SJSA1 (cell line): ENCODE measurements around the gene VSIR. TPM values are rescaled to one million over a fixed set of nuclear protein-coding genes. Genes with fewer than 3 reads are reported as not detected.

ENCODE experiments used
- DNase-seq, 2 experiments: peaks; one replicate each; pipeline ENCODE4 v3.0.0-alpha.2; 2015 to 2020; ENCODE audit warnings: low spot score in 2 of 2, low read depth in 1 of 2
- H3K27ac ChIP-seq: fragments of 250-450 bp; sonication (Bioruptor Pico); 2 replicates; pipeline ENCODE4 v1.5.1; 2020; ENCODE audit warnings: mild to moderate bottlenecking, moderate library complexity
- H3K27me3 ChIP-seq: fragments of 250-450 bp; sonication (Bioruptor Pico); replicated peaks from 2 replicates; pipeline ENCODE4 v1.5.1; 2020; ENCODE audit warnings: mild to moderate bottlenecking, moderate library complexity
- H3K36me3 ChIP-seq: fragments of 250-450 bp; sonication (Bioruptor Pico); 2 replicates; pipeline ENCODE4 v1.5.1; 2020; ENCODE audit warnings: mild to moderate bottlenecking
- H3K4me1 ChIP-seq: fragments of 250-450 bp; sonication (Bioruptor Pico); replicated peaks from 2 replicates; pipeline ENCODE4 v1.6.1; 2021; ENCODE audit warnings: mild to moderate bottlenecking
- H3K4me3 ChIP-seq: fragments of 250-450 bp; sonication (Bioruptor Pico); 2 replicates; pipeline ENCODE4 v1.5.1; 2020; ENCODE audit warnings: mild to moderate bottlenecking
- H3K9me3 ChIP-seq: fragments of 250-450 bp; sonication (Bioruptor Pico); replicated peaks from 2 replicates; pipeline ENCODE4 v1.5.1; 2020; ENCODE audit warnings: mild to moderate bottlenecking
- total RNA-seq: library from RNA; depleted of rRNA; stranded (reverse); fragments of >200 nt; shearing (Covaris generic); gene quantifications from 2 replicates; pipeline ENCODE4 v1.2.3, GENCODE V29; 2014

The VSIR gene
- total RNA-seq, 1 experiment from 2014 or later, result 36.4 TPM

DNA sequence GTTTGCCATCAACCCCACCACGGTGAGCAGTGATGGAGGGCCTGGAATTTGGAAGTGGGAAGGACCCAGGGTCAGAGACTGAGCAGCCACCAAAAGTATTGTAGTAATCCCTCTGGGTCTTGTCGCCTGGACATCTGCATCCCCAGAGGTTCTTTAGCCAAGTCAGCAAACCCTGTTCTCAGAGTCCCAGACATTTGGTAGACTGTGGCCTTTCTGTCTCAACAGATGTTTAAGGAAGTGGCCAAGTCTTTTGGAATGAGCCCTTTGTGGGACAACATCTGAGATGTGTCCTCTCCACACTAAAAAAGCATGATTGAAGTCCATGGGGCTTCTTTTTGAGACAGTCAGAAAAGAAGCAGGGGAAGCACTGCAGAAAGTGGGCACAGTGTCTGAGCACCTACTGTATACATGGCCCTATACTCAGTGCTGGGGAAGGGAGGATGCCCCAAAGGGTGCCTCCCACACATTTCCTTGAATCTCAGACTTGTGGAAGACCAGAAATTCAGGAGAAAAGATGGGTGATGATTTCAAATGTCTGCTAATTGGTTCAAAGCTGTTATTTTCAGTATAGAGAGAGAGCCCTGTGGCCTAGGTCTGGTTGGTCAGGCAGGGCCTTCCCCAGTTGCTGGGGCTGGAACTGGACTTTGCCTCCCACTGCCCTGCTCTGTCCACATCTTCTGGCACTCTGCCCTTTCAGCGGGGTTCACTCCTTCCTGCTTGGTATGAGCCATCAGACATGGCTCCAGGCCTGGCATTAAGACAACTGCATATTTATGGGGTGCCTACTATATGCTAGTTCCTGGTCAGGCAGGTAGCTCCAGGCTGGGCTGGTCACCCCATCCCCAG, 26.5 kb upstream of the VSIR start:
- Histone ChIP-seq H3K4me3 (no peak overlapping the region), H3K4me1 (no peaks in the 10 kb centered on the region), H3K27me3 (no peaks in the 10 kb centered on the region; the same call in 1 of the 2 replicates), H3K9me3 (no peaks in the 10 kb centered on the region), H3K27ac (no peak overlapping the region), H3K36me3 (no peaks in the 10 kb centered on the region)
- DNase-seq, result no peak

DNA sequence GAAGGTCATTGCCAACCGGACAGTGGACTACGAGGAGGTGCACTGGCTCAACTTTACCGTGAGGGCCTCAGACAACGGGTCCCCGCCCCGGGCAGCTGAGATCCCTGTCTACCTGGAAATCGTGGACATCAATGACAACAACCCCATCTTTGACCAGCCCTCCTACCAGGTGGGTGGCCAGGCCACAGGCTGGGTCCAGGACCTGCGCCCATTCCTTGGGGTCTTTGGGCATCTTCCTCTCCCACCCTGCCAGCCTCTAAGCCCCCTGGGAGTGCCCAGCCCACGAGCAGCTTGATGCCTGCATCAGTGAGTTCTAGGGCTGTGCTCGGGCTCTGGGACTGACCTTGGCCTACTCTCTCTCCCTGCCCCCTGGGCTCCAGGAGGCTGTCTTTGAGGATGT, 25.8 kb upstream of the VSIR start:
- no peaks in the 10 kb centered on the region; the same call in 1 of the 2 replicates for H3K27me3 ChIP-seq
- no peaks in the 10 kb centered on the region for H3K9me3 ChIP-seq
- H3K4me1 ChIP-seq, result no peaks in the 10 kb centered on the region
- no peak overlapping the region for H3K4me3 ChIP-seq
- no peak overlapping the region for H3K27ac ChIP-seq
- DNase-seq, result no peak
- H3K36me3 ChIP-seq, result no peaks in the 10 kb centered on the region

DNA sequence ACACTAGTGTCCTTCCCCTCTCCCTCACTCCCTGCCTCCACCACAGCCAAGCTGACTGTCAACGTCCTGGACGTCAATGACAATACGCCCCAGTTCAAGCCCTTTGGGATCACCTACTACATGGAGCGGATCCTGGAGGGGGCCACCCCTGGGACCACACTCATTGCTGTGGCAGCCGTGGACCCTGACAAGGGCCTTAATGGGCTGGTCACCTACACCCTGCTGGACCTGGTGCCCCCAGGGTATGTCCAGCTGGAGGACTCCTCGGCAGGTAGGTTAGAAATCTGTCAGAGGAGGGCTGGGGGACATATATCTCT, 24.9 kb upstream of the VSIR start:
- H3K36me3 ChIP-seq, result no peaks in the 10 kb centered on the region
- no peak overlapping the region for H3K27ac ChIP-seq
- H3K27me3 ChIP-seq, result no peaks in the 10 kb centered on the region; the same call in 1 of the 2 replicates
- DNase-seq, result no peak
- no peaks in the 10 kb centered on the region for H3K4me1 ChIP-seq
- H3K4me3 ChIP-seq, result no peak overlapping the region
- no peaks in the 10 kb centered on the region for H3K9me3 ChIP-seq

DNA sequence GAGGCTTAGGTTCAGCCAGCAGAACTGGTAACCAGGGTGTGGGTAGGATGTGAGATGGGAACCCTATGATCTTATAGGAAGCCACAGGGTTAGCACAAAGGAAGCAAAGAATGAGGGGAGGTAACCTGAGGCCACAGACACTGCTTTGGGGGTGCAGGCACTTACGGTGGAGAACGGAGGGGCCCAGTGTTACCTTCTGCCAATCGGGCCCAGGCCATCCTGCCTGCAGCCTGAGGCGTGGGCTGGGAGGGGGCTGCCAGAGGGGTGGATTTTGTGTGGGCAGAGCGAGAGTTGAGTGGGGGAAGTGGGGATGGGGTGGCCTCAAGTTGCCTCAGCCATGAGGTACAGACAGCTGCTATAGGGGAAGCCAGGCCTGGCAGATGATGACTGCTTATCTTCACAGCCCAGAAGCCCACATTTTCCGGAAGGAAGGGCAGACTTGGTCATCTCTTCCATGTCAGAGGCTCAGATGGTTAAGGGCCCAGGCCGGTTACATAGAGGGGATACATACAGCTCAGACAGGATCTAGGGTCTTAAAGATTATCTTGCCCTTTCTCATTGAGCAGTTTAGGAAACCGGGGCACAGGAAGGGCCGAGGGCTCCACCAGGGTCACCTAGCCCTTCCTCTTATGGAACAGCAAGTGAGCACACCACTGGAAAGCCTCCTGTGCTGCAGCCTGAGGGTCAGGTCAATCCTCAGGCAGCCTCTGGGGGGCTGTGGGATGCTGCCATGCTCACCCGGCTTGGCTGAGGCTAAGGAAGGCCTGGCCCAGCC, 24.4 kb upstream of the VSIR start:
- H3K36me3 ChIP-seq, result no peaks in the 10 kb centered on the region
- DNase-seq, result no peak
- no peak overlapping the region for H3K4me3 ChIP-seq
- H3K4me1 ChIP-seq, result no peaks in the 10 kb centered on the region
- H3K27ac ChIP-seq, result no peak overlapping the region
- no peaks in the 10 kb centered on the region; the same call in 1 of the 2 replicates for H3K27me3 ChIP-seq
- H3K9me3 ChIP-seq, result no peaks in the 10 kb centered on the region

DNA sequence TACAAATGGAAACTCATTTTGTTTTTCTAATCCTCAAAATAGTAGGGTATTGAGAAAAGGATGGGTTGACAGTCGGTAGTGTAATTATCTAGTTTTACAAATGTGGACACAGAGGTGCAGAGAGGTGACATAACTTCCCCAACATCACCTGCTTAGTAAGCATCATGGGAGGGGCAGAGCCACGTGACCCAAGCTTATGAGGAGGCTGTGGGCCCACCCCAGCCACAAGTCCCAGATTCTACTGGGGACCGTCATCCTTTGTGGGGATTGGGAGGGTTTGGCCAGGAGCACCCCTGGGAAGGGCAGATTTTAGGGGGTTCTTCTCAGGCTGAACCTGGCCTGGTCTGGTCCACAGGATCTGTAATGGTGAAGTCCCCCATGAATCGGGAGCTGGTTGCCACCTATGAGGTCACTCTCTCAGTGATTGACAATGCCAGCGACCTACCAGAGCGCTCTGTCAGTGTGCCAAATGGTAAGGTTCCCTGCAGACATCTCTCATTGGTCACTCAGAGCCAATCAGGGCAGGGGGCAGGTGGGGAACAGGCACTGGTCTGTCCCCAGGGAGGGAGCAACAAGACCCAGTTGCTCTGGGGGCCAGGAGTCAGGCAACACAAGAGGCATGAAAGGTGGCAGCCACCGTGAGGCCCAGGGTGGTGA, 23.6 kb upstream of the VSIR start:
- DNase-seq, result no peak
- Histone ChIP-seq H3K36me3 (no peaks in the 10 kb centered on the region), H3K27me3 (no peaks in the 10 kb centered on the region; the same call in 1 of the 2 replicates), H3K27ac (no peak overlapping the region), H3K4me3 (no peak overlapping the region), H3K4me1 (no peaks in the 10 kb centered on the region), H3K9me3 (no peaks in the 10 kb centered on the region)

DNA sequence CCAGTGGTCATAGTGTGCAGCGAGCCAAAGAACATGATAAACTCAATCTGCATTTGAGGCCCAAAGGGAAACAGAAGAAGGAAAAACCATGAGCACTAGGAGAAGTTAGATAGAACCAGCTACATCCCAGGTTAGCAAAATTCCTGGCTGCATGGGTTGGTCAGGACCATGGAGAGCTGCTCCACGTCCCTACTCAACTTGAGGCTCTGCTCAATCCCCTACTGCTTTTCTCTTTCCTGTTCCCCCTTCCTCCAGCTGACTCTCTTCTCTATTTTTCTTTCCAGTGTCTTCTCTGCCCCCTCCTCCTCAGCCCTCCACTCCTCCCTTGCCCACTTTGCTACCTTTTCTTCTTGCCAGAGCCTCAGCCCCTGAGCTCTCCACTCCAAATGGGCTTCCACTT, 21.9 kb upstream of the VSIR start:
- H3K4me3 ChIP-seq, result no peak overlapping the region
- H3K9me3 ChIP-seq, result no peaks in the 10 kb centered on the region
- no peaks in the 10 kb centered on the region for H3K36me3 ChIP-seq
- no peak for DNase-seq
- H3K27ac ChIP-seq, result no peak overlapping the region
- H3K27me3 ChIP-seq, result no peaks in the 10 kb centered on the region; the same call in 1 of the 2 replicates
- H3K4me1 ChIP-seq, result no peaks in the 10 kb centered on the region

DNA sequence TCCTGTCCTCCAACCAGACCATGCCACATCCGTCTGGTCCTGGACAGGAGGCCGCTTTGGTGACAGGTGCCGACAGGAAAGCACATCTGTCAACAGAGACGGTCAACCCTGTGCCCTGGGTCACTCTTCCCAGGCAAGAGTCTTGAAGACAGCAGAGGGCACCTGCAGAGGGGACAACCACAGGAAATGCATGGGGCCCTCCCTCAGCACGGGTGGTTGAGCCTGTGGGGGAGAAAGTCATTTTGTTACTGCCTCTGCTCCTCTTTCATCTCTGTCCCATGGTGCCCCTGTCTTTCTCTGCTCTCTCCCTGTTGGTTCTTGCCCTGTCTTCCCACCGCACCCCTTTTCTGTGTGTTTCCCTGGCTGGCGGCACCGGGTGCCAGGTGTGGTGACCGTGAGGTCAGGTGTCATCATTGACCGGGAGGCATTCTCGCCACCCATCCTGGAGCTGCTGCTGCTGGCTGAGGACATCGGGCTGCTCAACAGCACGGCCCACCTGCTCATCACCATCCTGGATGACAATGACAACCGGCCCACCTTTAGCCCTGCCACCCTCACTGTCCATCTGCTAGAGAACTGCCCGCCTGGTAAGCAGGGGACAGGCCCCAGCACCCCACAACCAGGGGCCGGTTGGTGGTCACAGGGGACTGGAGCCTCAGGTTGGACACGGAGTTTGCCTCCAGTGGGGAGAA, 17.6 kb upstream of the VSIR start:
- Histone ChIP-seq H3K27ac (no peak overlapping the region), H3K9me3 (no peaks in the 10 kb centered on the region), H3K27me3 (peaks cover 4% of the 10 kb centered on the region; the same call in 1 of the 2 replicates), H3K4me3 (no peak overlapping the region), H3K36me3 (no peaks in the 10 kb centered on the region), H3K4me1 (no peaks in the 10 kb centered on the region)
- DNase-seq, result no peak

DNA sequence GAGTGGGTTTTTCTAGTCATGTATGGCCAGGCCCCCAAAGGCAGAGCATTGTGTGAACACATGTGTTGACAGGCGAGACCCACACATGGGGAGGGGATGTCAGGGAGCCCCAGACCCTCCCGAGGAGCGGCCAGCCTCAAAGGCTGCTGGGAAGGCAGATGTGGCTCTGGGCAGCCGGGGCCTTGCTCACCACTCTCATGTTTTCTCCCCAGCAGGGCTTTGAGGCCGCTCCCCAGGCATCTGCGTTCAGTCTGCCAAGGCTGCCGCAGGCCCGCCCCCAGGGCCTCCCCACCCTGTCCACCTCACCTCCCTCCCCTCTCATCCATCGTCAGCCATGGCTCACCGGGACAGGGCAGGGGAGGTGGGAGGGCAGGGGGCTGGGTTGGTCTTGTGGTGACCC, 16.6 kb upstream of the VSIR start:
- no peak for DNase-seq
- Histone ChIP-seq H3K27me3 (peaks cover 4% of the 10 kb centered on the region; the same call in 1 of the 2 replicates), H3K36me3 (no peaks in the 10 kb centered on the region), H3K9me3 (no peaks in the 10 kb centered on the region), H3K4me1 (no peaks in the 10 kb centered on the region), H3K27ac (no peak overlapping the region), H3K4me3 (no peak overlapping the region)

DNA sequence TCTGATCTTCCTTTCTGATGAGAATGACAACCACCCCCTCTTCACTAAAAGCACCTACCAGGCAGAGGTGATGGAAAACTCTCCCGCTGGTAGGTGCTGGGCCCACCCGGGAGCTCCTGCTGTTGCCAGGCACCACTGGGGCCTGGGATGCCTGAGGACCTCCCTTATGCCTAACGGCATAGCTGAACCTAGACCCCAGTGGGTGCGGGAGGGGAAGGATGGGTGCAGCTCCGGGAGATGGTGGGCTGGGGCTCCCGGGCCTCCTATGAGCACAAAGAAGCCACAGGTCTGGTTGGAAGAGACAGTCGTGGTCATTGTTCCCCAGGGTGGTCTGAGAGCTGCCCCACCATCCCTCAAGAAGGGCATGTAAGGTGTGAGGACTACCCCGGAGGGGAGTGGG, 15.6 kb upstream of the VSIR start:
- Histone ChIP-seq H3K4me3 (no peak overlapping the region), H3K27ac (no peak overlapping the region), H3K36me3 (no peaks in the 10 kb centered on the region), H3K9me3 (no peaks in the 10 kb centered on the region), H3K4me1 (no peaks in the 10 kb centered on the region), H3K27me3 (peaks cover 4% of the 10 kb centered on the region; the same call in 1 of the 2 replicates)
- no peak for DNase-seq

DNA sequence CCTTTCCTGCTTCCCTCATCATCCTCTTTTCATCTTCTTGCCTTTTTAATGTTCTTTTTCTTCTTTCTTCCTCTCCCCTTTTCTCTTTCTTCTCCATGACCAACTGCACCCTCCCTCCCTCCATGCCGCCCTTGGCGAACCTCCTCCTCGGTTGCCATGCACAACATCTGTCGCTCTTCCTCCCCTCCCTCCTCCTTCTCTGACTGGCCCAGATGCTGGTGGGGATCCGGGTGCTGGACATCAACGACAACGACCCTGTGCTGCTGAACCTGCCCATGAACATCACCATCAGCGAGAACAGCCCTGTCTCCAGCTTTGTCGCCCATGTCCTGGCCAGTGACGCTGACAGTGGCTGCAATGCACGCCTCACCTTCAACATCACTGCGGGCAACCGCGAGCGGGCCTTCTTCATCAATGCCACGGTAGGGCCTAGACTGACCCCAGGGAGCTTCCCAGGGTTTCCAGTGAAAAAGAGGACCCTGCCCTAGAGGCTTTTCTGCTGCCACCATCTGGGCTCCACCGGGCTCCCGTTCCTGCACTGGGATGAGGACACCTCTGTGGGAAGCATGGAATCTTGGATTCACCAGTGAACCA, 11.5 kb upstream of the VSIR start:
- Histone ChIP-seq H3K36me3 (no peaks in the 10 kb centered on the region), H3K4me3 (no peak overlapping the region), H3K9me3 (no peaks in the 10 kb centered on the region), H3K27me3 (peaks cover 4% of the 10 kb centered on the region; the same call in 1 of the 2 replicates), H3K27ac (no peak overlapping the region), H3K4me1 (no peaks in the 10 kb centered on the region)
- no peak for DNase-seq

DNA sequence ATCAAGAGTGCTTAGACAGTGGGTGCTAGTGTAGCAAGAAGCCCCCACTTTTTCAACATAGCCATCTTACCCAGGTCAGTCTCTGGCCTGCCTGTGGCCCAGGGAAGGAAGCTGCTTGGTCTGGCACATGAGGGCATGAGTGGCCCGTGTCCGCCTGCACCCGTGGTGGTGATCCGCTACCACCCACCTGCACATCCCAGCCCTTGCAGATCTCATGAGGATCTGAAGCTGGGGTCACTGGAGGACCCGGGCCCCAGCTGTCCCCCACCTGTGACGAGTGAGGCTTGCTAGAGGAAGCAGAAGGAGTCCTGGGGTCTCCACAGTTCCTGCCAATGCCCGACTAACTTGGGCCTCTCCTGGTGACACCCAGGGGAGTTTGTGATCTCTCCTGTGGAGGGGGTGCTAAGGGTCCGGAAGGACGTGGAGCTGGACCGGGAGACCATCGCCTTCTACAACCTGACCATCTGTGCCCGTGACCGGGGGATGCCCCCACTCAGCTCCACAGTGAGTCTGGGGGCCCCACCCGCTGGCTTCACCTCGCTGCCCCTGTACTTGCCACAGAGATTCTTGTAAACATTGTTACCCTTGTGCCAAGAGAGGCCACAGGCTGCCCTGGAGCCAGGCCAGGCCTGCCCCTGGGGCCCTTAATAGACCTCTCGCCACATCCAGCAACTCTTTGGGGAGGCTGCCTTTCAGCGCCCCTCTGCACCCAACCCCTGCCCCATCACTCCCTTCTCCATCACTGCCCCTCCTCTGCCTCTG, 10.8 kb upstream of the VSIR start:
- DNase-seq, result no peak
- Histone ChIP-seq H3K4me3 (no peak overlapping the region), H3K36me3 (no peaks in the 10 kb centered on the region), H3K4me1 (no peaks in the 10 kb centered on the region), H3K27ac (no peak overlapping the region), H3K27me3 (peaks cover 4% of the 10 kb centered on the region; the same call in 1 of the 2 replicates), H3K9me3 (no peaks in the 10 kb centered on the region)

DNA sequence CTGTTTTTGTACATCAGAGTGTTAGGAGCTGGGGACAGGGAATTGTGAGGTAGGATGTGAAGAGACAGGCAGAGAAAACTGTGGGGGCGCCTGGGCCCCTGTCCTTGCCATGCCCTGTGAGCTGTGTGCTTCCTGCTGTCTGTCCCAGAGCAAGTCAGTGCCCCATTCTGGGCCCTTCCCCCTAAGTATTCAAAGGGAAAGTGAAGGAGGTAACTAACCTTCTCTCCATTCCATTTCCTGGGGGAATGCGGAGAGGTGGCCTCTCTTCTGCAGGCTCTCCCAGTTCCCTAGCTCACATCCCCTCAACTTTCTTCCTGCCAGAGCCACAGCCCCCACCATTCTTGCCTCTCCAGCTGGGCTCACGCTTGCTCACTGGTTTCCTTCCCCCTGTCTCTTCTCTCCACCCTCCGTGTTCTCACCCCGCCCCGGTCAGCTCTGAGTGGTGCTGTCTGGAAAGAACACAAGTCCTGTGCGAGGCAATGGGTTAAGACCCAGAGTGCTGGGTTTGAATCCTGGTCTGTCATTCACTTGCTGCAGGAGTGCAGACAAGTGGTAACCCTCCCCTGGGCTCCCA, 9.7 kb upstream of the VSIR start:
- DNase-seq, result no peak
- no peak overlapping the region for H3K4me3 ChIP-seq
- peaks cover 4% of the 10 kb centered on the region; the same call in 1 of the 2 replicates for H3K27me3 ChIP-seq
- H3K9me3 ChIP-seq, result no peaks in the 10 kb centered on the region
- H3K4me1 ChIP-seq, result no peaks in the 10 kb centered on the region
- H3K27ac ChIP-seq, result no peak overlapping the region
- H3K36me3 ChIP-seq, result no peaks in the 10 kb centered on the region
